Nucleus accumbens (tissue), 56 donors: ENCODE measurements around the gene COQ9.
"Not testable (repeated sequence)": the region's sequence is repeated elsewhere in the genome, so short reads cannot be mapped to it uniquely, and the experiment has no call there.

ENCODE experiments used
- DNase-seq, 56 donors: peaks; one replicate each; lab custom pipeline; 2025; lab: John Stamatoyannopoulos, UW

Gene COQ9

GRCh38 chr16:57424583-57424982 lies 22.7 kb upstream of the COQ9 start:
- no peak for DNase-seq

- no peak for DNase-seq
Observed at GRCh38 chr16:57426356-57426755, 20.9 kb upstream of the COQ9 start.

GRCh38 chr16:57427307-57427706 lies 20.0 kb upstream of the COQ9 start:
- DNase-seq: no peak

GRCh38 chr16:57427824-57428223 lies 19.5 kb upstream of the COQ9 start:
- no peak for DNase-seq

DNA sequence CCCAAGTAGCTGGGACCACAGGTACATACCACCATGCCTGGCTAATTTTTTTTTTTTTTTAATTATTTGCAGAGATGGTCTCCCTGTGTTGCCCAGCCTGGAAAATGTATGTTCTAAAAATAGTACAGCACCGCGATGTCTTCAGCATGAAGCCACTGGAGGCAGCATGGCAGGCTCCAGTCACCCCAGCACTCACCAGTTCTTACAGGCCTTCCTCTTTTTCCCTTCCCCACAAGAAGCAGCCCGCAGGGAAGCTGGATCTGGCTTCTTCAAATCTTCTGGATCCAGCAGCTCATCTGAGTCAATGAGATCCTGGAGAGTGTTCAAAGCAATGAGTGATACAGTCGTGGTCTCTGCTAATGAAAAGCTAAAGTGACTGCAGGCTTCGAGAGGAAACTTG lies 16.3 kb upstream of the COQ9 start:
- no peak for DNase-seq

- no peak for DNase-seq
Observed at GRCh38 chr16:57432505-57432904, 14.8 kb upstream of the COQ9 start.

DNA sequence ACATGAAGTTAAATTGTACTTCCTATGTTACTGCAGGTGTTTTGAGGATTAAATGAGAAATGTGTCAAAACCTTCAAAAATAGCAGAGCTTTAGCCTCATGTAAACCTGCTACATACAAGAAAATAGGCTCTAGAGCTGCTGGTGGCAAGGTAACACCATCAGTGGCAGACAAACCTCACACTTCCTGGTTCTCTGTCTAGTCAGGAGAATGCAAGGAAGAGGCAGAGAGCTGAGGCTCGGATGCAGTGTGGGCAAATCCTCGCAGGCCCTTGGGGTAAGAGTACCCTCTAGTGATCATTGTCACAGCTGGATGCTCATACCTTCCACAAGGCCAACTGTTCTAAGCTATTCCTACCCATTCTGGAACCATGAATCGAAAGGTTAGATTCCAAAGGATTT lies 14.3 kb upstream of the COQ9 start:
- no peak for DNase-seq

GRCh38 chr16:57434003-57434402 lies 13.3 kb upstream of the COQ9 start:
- no peak for DNase-seq

- no peak for DNase-seq
Observed at GRCh38 chr16:57435838-57436237, 11.4 kb upstream of the COQ9 start.

DNA sequence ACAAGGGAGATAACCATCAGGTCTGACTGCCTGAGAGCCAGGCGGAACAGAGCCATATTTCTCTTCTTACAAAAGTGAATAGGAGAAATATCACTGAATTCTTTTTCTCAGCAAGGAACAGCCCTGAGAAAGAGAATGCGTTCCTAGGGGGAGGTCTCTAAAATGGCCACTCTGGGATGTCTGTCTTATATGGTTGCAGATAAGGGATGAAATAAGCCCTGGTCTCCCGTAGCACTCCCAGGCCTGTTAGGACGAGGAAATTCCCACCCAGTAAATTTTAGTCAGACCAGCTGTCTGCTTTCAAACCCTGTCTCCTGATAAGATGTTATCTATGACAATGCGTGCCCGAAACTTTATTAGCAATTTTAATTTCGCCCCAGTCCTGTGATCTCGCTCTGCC lies 7.3 kb upstream of the COQ9 start:
- DNase-seq: not testable (repeated sequence)

GRCh38 chr16:57440551-57440950 lies 6.7 kb upstream of the COQ9 start:
- not testable (repeated sequence) for DNase-seq

- no peak for DNase-seq
Observed at GRCh38 chr16:57444711-57445110, 2.6 kb upstream of the COQ9 start.

GRCh38 chr16:57445510-57445909 lies 1.8 kb upstream of the COQ9 start:
- no peak for DNase-seq

DNA sequence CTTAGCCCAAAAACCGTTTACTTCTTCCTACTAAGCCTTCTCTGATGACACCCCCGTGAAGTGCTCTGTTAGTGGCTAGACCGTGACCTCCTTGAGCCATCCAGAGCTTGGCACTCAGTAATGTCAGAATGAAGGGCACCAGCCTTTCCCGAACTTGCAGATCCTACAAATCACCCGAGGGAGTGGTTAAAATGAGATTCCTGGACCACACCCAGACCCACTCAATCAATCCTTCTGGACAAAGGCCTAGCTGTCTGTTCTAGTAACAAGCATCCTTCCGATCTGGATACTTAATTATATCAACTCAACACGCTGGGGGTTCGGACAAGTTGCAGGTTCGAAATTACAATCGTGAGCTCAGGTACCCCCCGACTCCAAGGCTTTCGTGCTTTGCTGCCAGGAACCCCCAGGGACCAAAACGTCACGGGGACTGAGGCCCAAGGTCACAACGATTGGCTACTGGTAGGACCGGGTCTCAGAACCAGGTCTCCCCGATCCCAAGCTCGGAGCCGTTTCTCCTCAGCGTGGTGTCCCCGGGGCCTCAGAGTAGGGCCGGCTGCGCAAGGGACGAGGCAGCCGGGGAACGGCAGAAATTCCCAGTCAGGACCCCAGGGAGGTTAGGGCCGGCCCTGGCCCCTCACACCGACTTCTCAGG lies 621 bp upstream of the COQ9 start:
- peak in 8 of 56 donors; percentile 20 to 65 (median 46) for DNase-seq

DNA sequence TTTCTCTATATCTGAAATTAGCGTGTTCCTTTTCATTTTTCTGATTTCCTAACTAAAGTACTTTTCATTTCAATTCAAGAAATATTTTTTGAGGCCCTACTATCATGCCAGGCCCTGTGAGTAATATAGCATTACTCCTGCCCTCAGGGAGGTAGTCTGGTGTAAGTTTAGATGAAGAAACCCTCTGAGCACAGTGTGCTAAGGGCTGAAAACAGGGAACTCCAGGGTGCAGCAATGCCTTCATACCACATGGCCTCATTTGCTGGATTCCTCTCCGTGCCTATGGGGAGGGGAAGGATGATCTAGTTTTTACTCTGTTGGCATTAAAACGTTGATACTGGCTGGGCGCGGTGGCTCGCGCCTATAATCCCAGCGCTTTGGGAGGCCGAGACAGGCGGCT lies 4.7 kb downstream of the COQ9 start:
- no peak for DNase-seq

GRCh38 chr16:57462209-57462977 lies 15.1 kb downstream of the COQ9 start, which contains the start of gene POLR2C:
Gene POLR2C, plus strand, starts transcription at chr16:57462679. Its CDS starts 46 bp downstream, at chr16:57462725.
- DNase-seq: peak in 53 of 56 donors; percentile 27 to 88 (median 73)

DNA sequence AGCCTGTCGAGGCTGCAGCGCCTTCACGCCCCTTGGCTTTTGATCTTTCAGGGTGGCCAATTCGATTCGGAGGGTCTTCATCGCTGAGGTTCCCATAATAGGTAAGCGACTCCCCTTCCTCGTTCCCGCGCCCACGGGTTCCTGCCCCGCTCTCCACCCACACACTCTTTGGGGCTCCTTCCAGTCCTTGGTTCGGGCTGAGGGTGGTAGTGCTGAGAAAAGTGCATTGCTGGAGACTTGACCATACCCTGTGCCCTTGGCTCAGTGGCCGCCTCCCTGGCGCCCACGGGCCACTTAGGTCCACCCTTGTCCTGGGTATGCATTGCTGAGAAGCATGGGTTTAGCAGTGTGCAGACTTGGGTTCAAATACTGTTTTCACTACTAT lies 15.7 kb downstream of the COQ9 start:
- DNase-seq: no peak

DNA sequence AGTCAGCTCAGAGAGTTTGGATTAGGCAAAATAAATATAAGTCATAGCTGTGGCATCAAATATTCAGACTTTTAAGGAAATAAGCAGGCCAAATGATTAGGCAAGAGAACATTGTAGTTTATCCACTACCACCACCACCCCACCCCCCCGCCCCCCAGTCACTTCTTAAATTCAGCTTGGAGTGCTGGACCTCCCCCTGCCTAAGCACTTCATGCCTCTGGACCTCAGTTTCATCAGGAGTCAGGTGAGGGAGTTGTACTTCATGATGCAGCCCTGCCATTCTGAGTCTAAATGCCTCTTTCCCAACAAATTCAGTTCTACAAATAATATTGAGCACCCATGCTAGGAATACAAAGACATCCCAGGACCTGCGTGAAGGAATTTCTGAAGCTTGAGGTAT lies 17.2 kb downstream of the COQ9 start:
- no peak for DNase-seq

DNA sequence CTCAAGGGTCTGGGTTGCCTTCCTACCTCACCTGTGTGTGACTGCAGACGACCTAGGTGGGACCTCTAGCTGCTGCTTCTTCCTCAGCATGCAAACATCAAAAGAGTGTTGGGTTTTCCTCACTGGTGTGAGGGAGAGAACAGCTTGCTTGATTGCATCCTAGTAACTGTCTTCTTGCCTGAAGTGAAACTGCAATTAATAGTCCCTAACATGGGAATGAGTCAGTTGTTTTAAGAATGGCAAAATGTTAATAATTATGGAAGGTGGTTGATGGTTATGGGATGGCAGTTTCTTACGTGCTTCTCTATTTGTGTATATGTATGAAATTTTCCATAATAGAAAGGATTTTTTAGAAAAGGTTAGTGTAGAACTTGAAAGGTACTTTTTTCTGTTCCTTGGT lies 21.1 kb downstream of the COQ9 start:
- DNase-seq: no peak

- no peak for DNase-seq
Observed at GRCh38 chr16:57469046-57469445, 21.8 kb downstream of the COQ9 start.

DNA sequence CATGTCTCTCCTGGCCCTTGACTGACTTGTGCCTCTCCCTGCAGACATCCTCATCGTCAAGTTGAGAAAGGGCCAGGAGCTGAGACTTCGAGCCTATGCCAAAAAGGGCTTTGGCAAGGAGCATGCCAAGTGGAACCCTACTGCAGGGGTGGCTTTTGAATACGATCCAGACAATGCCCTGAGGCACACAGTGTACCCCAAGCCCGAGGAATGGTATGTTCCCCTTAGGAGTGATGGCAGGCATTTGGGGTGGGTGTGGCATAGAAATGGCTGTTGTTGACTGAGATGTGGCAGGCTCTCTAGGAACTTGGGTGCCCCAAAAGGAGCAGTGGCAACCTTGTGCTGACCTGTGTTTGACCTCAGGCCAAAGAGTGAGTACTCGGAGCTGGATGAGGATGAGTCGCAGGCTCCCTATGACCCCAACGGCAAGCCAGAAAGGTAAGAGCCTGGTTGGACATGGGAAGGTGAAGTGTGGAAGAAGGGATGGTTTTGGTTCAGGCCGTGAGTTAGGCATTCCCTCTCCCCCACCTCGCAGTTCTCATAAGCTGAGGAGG lies 22.7 kb downstream of the COQ9 start:
- DNase-seq: no peak

- DNase-seq: peak in 2 of 56 donors; percentile 10 to 22
Observed at GRCh38 chr16:57470711-57471110, 23.4 kb downstream of the COQ9 start.
